HUES48 (cell line): ENCODE results near the gene MGMT.

ENCODE experiments used
- H3K27ac ChIP-seq: one replicate; pipeline ENCODE4 v1.7.0; 2013; ENCODE audit warnings: low read depth, low read length, inconsistent platforms
- H3K27me3 ChIP-seq: 2 replicates; pipeline ENCODE4 v1.6.1; 2013; ENCODE audit warnings: mild to moderate bottlenecking, low read length; ENCODE audit not compliant: control insufficient read depth, insufficient read depth
- H3K36me3 ChIP-seq: 2 replicates; pipeline ENCODE4 v1.6.1; 2013; ENCODE audit warnings: low read length; ENCODE audit not compliant: control insufficient read depth, insufficient read depth
- H3K4me1 ChIP-seq: 2 replicates; pipeline ENCODE4 v1.6.1; 2013; ENCODE audit warnings: mild to moderate bottlenecking, low read length; ENCODE audit not compliant: control insufficient read depth, insufficient read depth
- H3K4me3 ChIP-seq: 2 replicates; pipeline ENCODE4 v1.5.1; 2013; ENCODE audit warnings: mild to moderate bottlenecking, low read depth, low read length
- H3K9ac ChIP-seq: 2 replicates; pipeline ENCODE4 v1.6.1; 2013; ENCODE audit warnings: mild to moderate bottlenecking, low read depth, low read length, moderate library complexity
- H3K9me3 ChIP-seq: 2 replicates; pipeline ENCODE4 v1.6.1; 2013; ENCODE audit warnings: low read length; ENCODE audit not compliant: control insufficient read depth, insufficient read depth

MGMT gene

GRCh38 chr10:129725011-129725410, 258.0 kb downstream of the MGMT start:
- Histone ChIP-seq H3K36me3 (no peaks in the 10 kb centered on the region), H3K4me3 (no peak overlapping the region), H3K27me3 (no peaks in the 10 kb centered on the region), H3K9ac (no peak overlapping the region), H3K4me1 (peaks cover under 1% of the 10 kb centered on the region; the same call in 1 of the 2 replicates), H3K9me3 (peaks cover 8% of the 10 kb centered on the region), H3K27ac (no peak overlapping the region)

- Histone ChIP-seq H3K27me3 (no peaks in the 10 kb centered on the region), H3K4me1 (peaks cover 5% of the 10 kb centered on the region), H3K36me3 (no peaks in the 10 kb centered on the region), H3K4me3 (no peak overlapping the region), H3K27ac (no peak overlapping the region), H3K9me3 (peaks cover 8% of the 10 kb centered on the region), H3K9ac (no peak overlapping the region)
These were observed 258.4 kb downstream of the MGMT start for GRCh38 chr10:129725482-129725881.

GRCh38 chr10:129725890-129726631, 259.0 kb downstream of the MGMT start:
- no peaks in the 10 kb centered on the region for H3K36me3 ChIP-seq
- H3K4me3 ChIP-seq: no peak overlapping the region
- H3K4me1 ChIP-seq: peaks cover 11% of the 10 kb centered on the region
- peaks cover 8% of the 10 kb centered on the region for H3K9me3 ChIP-seq
- no peak overlapping the region for H3K27ac ChIP-seq
- H3K27me3 ChIP-seq: no peaks in the 10 kb centered on the region
- no peak overlapping the region for H3K9ac ChIP-seq

GRCh38 chr10:129727071-129727470, 260.0 kb downstream of the MGMT start:
- H3K9me3 ChIP-seq: peaks cover 8% of the 10 kb centered on the region
- H3K27me3 ChIP-seq: no peaks in the 10 kb centered on the region
- H3K9ac ChIP-seq: no peak overlapping the region
- peaks cover 11% of the 10 kb centered on the region for H3K4me1 ChIP-seq
- H3K27ac ChIP-seq: no peak overlapping the region
- H3K36me3 ChIP-seq: no peaks in the 10 kb centered on the region
- H3K4me3 ChIP-seq: no peak overlapping the region

- Histone ChIP-seq H3K27me3 (no peaks in the 10 kb centered on the region), H3K9me3 (peaks cover 8% of the 10 kb centered on the region), H3K4me1 (peaks cover 11% of the 10 kb centered on the region), H3K36me3 (no peaks in the 10 kb centered on the region), H3K4me3 (no peak overlapping the region), H3K27ac (no peak overlapping the region), H3K9ac (no peak overlapping the region)
These were observed 260.5 kb downstream of the MGMT start for GRCh38 chr10:129727495-129727894.

- H3K9me3 ChIP-seq: peaks cover 8% of the 10 kb centered on the region
- no peaks in the 10 kb centered on the region for H3K36me3 ChIP-seq
- no peak overlapping the region for H3K4me3 ChIP-seq
- H3K9ac ChIP-seq: no peak overlapping the region
- no peaks in the 10 kb centered on the region for H3K27me3 ChIP-seq
- peaks cover 11% of the 10 kb centered on the region for H3K4me1 ChIP-seq
- no peak overlapping the region for H3K27ac ChIP-seq
These were observed 261.3 kb downstream of the MGMT start for GRCh38 chr10:129728246-129728820.

- no peak overlapping the region for H3K27ac ChIP-seq
- no peaks in the 10 kb centered on the region for H3K27me3 ChIP-seq
- no peaks in the 10 kb centered on the region for H3K36me3 ChIP-seq
- H3K4me3 ChIP-seq: no peak overlapping the region
- H3K4me1 ChIP-seq: peaks cover 11% of the 10 kb centered on the region
- H3K9me3 ChIP-seq: peaks cover 8% of the 10 kb centered on the region
- H3K9ac ChIP-seq: no peak overlapping the region
These were observed 262.1 kb downstream of the MGMT start for GRCh38 chr10:129728905-129729795.

GRCh38 chr10:129730272-129730992, 263.4 kb downstream of the MGMT start:
- Histone ChIP-seq H3K27ac (no peak overlapping the region), H3K9ac (no peak overlapping the region), H3K4me3 (no peak overlapping the region), H3K36me3 (no peaks in the 10 kb centered on the region), H3K27me3 (no peaks in the 10 kb centered on the region), H3K4me1 (peaks cover 11% of the 10 kb centered on the region), H3K9me3 (peaks cover 8% of the 10 kb centered on the region)

- no peak overlapping the region for H3K27ac ChIP-seq
- no peaks in the 10 kb centered on the region for H3K27me3 ChIP-seq
- no peak overlapping the region for H3K9ac ChIP-seq
These were observed 263.9 kb downstream of the MGMT start for GRCh38 chr10:129730993-129731325.

GRCh38 chr10:129740532-129741279, 273.7 kb downstream of the MGMT start:
- H3K36me3 ChIP-seq: no peaks in the 10 kb centered on the region
- H3K27me3 ChIP-seq: no peaks in the 10 kb centered on the region
- H3K4me3 ChIP-seq: no peak overlapping the region
- H3K9me3 ChIP-seq: no peaks in the 10 kb centered on the region
- no peaks in the 10 kb centered on the region for H3K4me1 ChIP-seq
- no peak overlapping the region for H3K27ac ChIP-seq
- H3K9ac ChIP-seq: no peak overlapping the region

More at GRCh38 chr10:129730993-129731325, 263.9 kb downstream of the MGMT start:
- Histone ChIP-seq H3K36me3 (no peaks in the 10 kb centered on the region), H3K9me3 (peaks cover 8% of the 10 kb centered on the region), H3K4me3 (no peak overlapping the region), H3K4me1 (peaks cover 11% of the 10 kb centered on the region)
